ENCODE measurements around the gene NCAM2. TPM values are rescaled to one million over a fixed set of nuclear protein-coding genes. Genes with fewer than 3 reads are reported as not detected.

The NCAM2 gene
- total and polyA plus RNA-seq, 4 donors = 0.45 to 11.7 (median 5.8) TPM

DNA sequence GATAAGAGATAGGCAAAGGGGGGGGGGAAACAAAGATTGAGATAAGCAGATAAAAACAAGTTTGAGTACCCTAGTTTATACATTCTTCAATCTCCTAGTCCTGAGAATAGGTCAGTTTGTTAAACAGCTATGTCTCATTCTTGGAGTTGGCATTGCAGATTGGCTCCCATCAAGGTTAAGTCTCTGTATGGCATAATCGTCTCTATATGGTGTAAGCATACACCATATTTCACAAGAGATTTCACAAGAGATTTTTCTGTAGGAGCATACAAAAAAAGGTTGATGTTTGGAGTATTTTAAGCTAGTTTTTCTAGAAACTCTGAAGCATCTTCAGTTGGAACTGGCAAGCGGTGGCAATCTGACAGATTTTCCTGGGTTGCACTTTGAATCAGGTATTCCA, 35.8 kb downstream of the NCAM2 start:
- ATAC-seq (ENCODE audit: insufficient read depth, low FRiP score) = no peak
- 57 to 73% methylated on average over 2 of the region's 2 CpGs for WGBS, 2 donors

DNA sequence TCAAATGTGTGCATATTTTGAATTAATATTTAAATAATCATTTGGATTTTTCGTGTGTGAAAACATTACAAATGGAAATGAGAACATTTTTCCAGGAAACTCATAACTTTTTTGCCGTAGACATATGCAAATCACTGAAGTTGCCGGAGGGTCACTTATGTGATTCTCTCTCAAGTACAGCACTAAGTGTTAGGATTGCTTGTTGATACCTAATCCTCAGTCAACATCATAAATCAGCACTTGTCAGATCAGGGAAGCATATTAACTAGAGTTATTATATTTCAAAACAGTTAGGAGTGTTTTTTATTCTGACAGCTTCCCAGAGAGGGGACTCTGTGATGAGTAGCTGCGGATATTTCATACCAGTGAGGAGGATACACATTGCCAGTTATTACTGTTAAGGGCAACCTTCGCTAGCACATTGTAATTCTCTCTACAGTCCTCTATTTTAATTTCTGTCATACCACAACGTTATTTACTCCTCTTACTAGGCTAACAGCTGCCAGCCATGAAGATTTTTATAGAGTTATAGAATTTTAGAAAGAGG, 41.5 kb downstream of the NCAM2 start:
- no peaks in the 10 kb centered on the region for H3K9me3 ChIP-seq (ENCODE audit: control insufficient read depth in 4 of 4, insufficient read depth in 3 of 4, low read length in 3 of 4)
- H3K27me3 ChIP-seq (ENCODE audit: control insufficient read depth in 3 of 3, insufficient read depth in 3 of 3, low read length in 2 of 3) = no peaks in the 10 kb centered on the region
- DNase-seq (no peak), ATAC-seq (ENCODE audit: insufficient read depth, low FRiP score) (no peak)
- no peak overlapping the region for H3K27ac ChIP-seq (ENCODE audit: low read depth in 1 of 2, low read length in 1 of 2)
- no peaks in the 10 kb centered on the region for H3K4me1 ChIP-seq (ENCODE audit: control insufficient read depth in 5 of 5, insufficient read depth in 5 of 5, low read length in 5 of 5)
- WGBS, 2 donors = 74 to 85% methylated on average over 6 of the region's 6 CpGs
- no peak overlapping the region for H3K9ac ChIP-seq (ENCODE audit: insufficient read depth in 1 of 2, low read length in 2 of 2)
- no peak overlapping the region for H3K4me3 ChIP-seq
- TF ChIP-seq, protein P1, sequence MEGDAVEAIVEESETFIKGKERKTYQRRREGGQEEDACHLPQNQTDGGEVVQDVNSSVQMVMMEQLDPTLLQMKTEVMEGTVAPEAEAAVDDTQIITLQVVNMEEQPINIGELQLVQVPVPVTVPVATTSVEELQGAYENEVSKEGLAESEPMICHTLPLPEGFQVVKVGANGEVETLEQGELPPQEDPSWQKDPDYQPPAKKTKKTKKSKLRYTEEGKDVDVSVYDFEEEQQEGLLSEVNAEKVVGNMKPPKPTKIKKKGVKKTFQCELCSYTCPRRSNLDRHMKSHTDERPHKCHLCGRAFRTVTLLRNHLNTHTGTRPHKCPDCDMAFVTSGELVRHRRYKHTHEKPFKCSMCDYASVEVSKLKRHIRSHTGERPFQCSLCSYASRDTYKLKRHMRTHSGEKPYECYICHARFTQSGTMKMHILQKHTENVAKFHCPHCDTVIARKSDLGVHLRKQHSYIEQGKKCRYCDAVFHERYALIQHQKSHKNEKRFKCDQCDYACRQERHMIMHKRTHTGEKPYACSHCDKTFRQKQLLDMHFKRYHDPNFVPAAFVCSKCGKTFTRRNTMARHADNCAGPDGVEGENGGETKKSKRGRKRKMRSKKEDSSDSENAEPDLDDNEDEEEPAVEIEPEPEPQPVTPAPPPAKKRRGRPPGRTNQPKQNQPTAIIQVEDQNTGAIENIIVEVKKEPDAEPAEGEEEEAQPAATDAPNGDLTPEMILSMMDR (IDR thresholded peaks at IDR 0.05; ENCODE audit: control extremely low read depth, extremely low read depth) = no peak
- no peaks in the 10 kb centered on the region for H3K36me3 ChIP-seq (ENCODE audit: control insufficient read depth in 4 of 4, insufficient read depth in 4 of 4, low read length in 4 of 4)

More for the DNA sequence above, 35.8 kb downstream of the NCAM2 start:
- Histone ChIP-seq H3K4me3 (no peak overlapping the region), H3K27me3 (ENCODE audit: control insufficient read depth in 3 of 3, insufficient read depth in 3 of 3, low read length in 2 of 3) (no peaks in the 10 kb centered on the region), H3K36me3 (ENCODE audit: control insufficient read depth in 4 of 4, insufficient read depth in 4 of 4, low read length in 4 of 4) (no peaks in the 10 kb centered on the region), H3K9me3 (ENCODE audit: control insufficient read depth in 4 of 4, insufficient read depth in 3 of 4, low read length in 3 of 4) (no peaks in the 10 kb centered on the region), H3K9ac (ENCODE audit: insufficient read depth in 1 of 2, low read length in 2 of 2) (no peak overlapping the region), H3K4me1 (ENCODE audit: control insufficient read depth in 5 of 5, insufficient read depth in 5 of 5, low read length in 5 of 5) (peaks cover 0 to 2% (median 0%) of the 10 kb centered on the region in 5 donors), H3K27ac (ENCODE audit: low read depth in 1 of 2, low read length in 1 of 2) (no peak overlapping the region)
- DNase-seq = no peak
- TF ChIP-seq, protein P1 (IDR thresholded peaks at IDR 0.05; ENCODE audit: control extremely low read depth, extremely low read depth) = no peak

DNA sequence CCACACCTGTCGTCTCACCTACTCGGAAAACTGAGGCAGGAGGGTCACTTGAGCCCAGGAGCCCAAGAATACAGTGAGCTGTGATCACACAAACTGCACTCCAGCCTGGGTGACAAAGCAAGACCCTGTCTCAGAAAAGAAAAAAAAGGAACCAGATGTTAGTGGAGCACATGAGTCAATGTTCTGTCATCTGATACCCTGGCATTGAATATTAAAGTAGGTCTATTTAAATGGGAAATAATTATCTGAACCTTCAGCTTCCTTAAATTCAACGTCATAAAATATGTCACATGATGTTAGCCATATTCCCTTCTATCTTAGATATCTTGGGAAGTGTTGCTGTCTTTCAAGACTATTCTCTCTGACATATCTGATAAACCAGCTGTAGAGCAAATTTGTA, 47.3 kb downstream of the NCAM2 start:
- H3K27me3 ChIP-seq (ENCODE audit: control insufficient read depth in 3 of 3, insufficient read depth in 3 of 3, low read length in 2 of 3) = no peaks in the 10 kb centered on the region
- TF ChIP-seq, protein P1 (IDR thresholded peaks at IDR 0.05; ENCODE audit: control extremely low read depth, extremely low read depth) = no peak
- H3K9me3 ChIP-seq (ENCODE audit: control insufficient read depth in 4 of 4, insufficient read depth in 3 of 4, low read length in 3 of 4) = no peaks in the 10 kb centered on the region
- no peak overlapping the region for H3K9ac ChIP-seq (ENCODE audit: insufficient read depth in 1 of 2, low read length in 2 of 2)
- 72 to 74% methylated on average over 3 of the region's 3 CpGs for WGBS, 2 donors
- ATAC-seq (ENCODE audit: insufficient read depth, low FRiP score) = no peak
- no peaks in the 10 kb centered on the region for H3K36me3 ChIP-seq (ENCODE audit: control insufficient read depth in 4 of 4, insufficient read depth in 4 of 4, low read length in 4 of 4)
- H3K27ac ChIP-seq (ENCODE audit: low read depth in 1 of 2, low read length in 1 of 2) = no peak overlapping the region
- no peak overlapping the region for H3K4me3 ChIP-seq
- no peak for DNase-seq
- H3K4me1 ChIP-seq (ENCODE audit: control insufficient read depth in 5 of 5, insufficient read depth in 5 of 5, low read length in 5 of 5) = peaks cover 0 to 6% (median 0%) of the 10 kb centered on the region in 5 donors

DNA sequence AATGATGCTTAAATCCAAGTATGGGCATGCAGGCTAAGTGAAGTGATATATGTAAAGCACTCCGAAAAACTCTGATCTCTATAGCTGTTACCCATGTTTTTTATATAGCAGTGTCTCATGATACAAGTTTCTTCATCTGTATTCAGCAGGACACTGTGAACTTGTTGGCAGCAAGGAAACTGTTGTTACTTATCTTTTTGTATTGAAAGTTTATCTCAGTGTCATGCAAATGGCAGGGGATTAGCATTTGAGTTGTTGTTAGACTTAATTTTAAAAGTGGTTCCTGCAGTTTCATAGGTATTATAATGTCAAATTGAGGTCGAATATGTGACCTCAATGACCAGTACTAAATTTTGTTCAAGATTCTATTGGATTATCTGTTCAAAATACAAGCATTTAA, 47.9 kb downstream of the NCAM2 start:
- Histone ChIP-seq H3K4me1 (ENCODE audit: control insufficient read depth in 5 of 5, insufficient read depth in 5 of 5, low read length in 5 of 5) (peaks cover 0 to 6% (median 0%) of the 10 kb centered on the region in 5 donors), H3K9ac (ENCODE audit: insufficient read depth in 1 of 2, low read length in 2 of 2) (no peak overlapping the region), H3K36me3 (ENCODE audit: control insufficient read depth in 4 of 4, insufficient read depth in 4 of 4, low read length in 4 of 4) (no peaks in the 10 kb centered on the region), H3K4me3 (no peak overlapping the region), H3K9me3 (ENCODE audit: control insufficient read depth in 4 of 4, insufficient read depth in 3 of 4, low read length in 3 of 4) (no peaks in the 10 kb centered on the region), H3K27ac (ENCODE audit: low read depth in 1 of 2, low read length in 1 of 2) (no peak overlapping the region), H3K27me3 (ENCODE audit: control insufficient read depth in 3 of 3, insufficient read depth in 3 of 3, low read length in 2 of 3) (no peaks in the 10 kb centered on the region)
- DNase-seq (peak in 1 of 3 donors; percentile 24), ATAC-seq (ENCODE audit: insufficient read depth, low FRiP score) (no peak)
- TF ChIP-seq, protein P1 (IDR thresholded peaks at IDR 0.05; ENCODE audit: control extremely low read depth, extremely low read depth) = no peak
- WGBS, 2 donors = 43 to 55% methylated on average over 2 of the region's 2 CpGs
